SJSA1 (cell line): Measurements from ENCODE around the gene SEMA3D. TPM values are rescaled to one million over a fixed set of nuclear protein-coding genes. Genes with fewer than 3 reads are reported as not detected.

Experiments used
- DNase-seq, 2 experiments: peaks; one replicate each; pipeline ENCODE4 v3.0.0-alpha.2; 2015 to 2020; ENCODE audit warnings: low spot score in 2 of 2, low read depth in 1 of 2
- H3K27ac ChIP-seq: fragments of 250-450 bp; sonication (Bioruptor Pico); 2 replicates; pipeline ENCODE4 v1.5.1; 2020; ENCODE audit warnings: mild to moderate bottlenecking, moderate library complexity
- H3K27me3 ChIP-seq: fragments of 250-450 bp; sonication (Bioruptor Pico); replicated peaks from 2 replicates; pipeline ENCODE4 v1.5.1; 2020; ENCODE audit warnings: mild to moderate bottlenecking, moderate library complexity
- H3K36me3 ChIP-seq: fragments of 250-450 bp; sonication (Bioruptor Pico); 2 replicates; pipeline ENCODE4 v1.5.1; 2020; ENCODE audit warnings: mild to moderate bottlenecking
- H3K4me1 ChIP-seq: fragments of 250-450 bp; sonication (Bioruptor Pico); replicated peaks from 2 replicates; pipeline ENCODE4 v1.6.1; 2021; ENCODE audit warnings: mild to moderate bottlenecking
- H3K4me3 ChIP-seq: fragments of 250-450 bp; sonication (Bioruptor Pico); 2 replicates; pipeline ENCODE4 v1.5.1; 2020; ENCODE audit warnings: mild to moderate bottlenecking
- H3K9me3 ChIP-seq: fragments of 250-450 bp; sonication (Bioruptor Pico); replicated peaks from 2 replicates; pipeline ENCODE4 v1.5.1; 2020; ENCODE audit warnings: mild to moderate bottlenecking
- total RNA-seq: library from RNA; depleted of rRNA; stranded (reverse); fragments of >200 nt; shearing (Covaris generic); gene quantifications from 2 replicates; pipeline ENCODE4 v1.2.3, GENCODE V29; 2014

Gene SEMA3D
- total RNA-seq, 1 experiment from 2014 or later: 5.3 TPM

- H3K4me1 ChIP-seq: no peaks in the 10 kb centered on the region
- no peak for DNase-seq
- no peak overlapping the region for H3K27ac ChIP-seq
- no peaks in the 10 kb centered on the region for H3K36me3 ChIP-seq
- no peaks in the 10 kb centered on the region; the same call in 1 of the 2 replicates for H3K9me3 ChIP-seq
- no peak overlapping the region for H3K4me3 ChIP-seq
- H3K27me3 ChIP-seq: no peaks in the 10 kb centered on the region
Observed at GRCh38 chr7:85103357-85103756, 83.5 kb downstream of the SEMA3D start.

GRCh38 chr7:85102813-85103350 is 84.0 kb downstream of the SEMA3D start:
- Histone ChIP-seq H3K9me3 (no peaks in the 10 kb centered on the region; the same call in 1 of the 2 replicates), H3K4me3 (no peak overlapping the region), H3K36me3 (no peaks in the 10 kb centered on the region), H3K27me3 (no peaks in the 10 kb centered on the region), H3K4me1 (no peaks in the 10 kb centered on the region), H3K27ac (no peak overlapping the region)
- DNase-seq: no peak

GRCh38 chr7:85101347-85101746 is 85.5 kb downstream of the SEMA3D start:
- DNase-seq: no peak

GRCh38 chr7:85097844-85098243 is 89.0 kb downstream of the SEMA3D start:
- Histone ChIP-seq H3K4me3 (no peak overlapping the region), H3K9me3 (no peaks in the 10 kb centered on the region), H3K27me3 (no peaks in the 10 kb centered on the region), H3K4me1 (no peaks in the 10 kb centered on the region), H3K27ac (no peak overlapping the region), H3K36me3 (no peaks in the 10 kb centered on the region)
- no peak for DNase-seq

More at GRCh38 chr7:85101347-85101746, 85.5 kb downstream of the SEMA3D start:
- Histone ChIP-seq H3K27me3 (no peaks in the 10 kb centered on the region), H3K36me3 (no peaks in the 10 kb centered on the region), H3K27ac (no peak overlapping the region), H3K9me3 (no peaks in the 10 kb centered on the region; the same call in 1 of the 2 replicates), H3K4me3 (no peak overlapping the region), H3K4me1 (no peaks in the 10 kb centered on the region)

- Histone ChIP-seq H3K9me3 (no peaks in the 10 kb centered on the region), H3K4me1 (no peaks in the 10 kb centered on the region), H3K27me3 (no peaks in the 10 kb centered on the region), H3K36me3 (no peaks in the 10 kb centered on the region), H3K27ac (no peak overlapping the region), H3K4me3 (no peak overlapping the region)
- DNase-seq: no peak
Observed at GRCh38 chr7:85095806-85096205, 91.0 kb downstream of the SEMA3D start.

GRCh38 chr7:85095366-85095765 is 91.5 kb downstream of the SEMA3D start:
- H3K36me3 ChIP-seq: no peaks in the 10 kb centered on the region
- H3K27ac ChIP-seq: no peak overlapping the region
- no peak overlapping the region for H3K4me3 ChIP-seq
- no peaks in the 10 kb centered on the region for H3K9me3 ChIP-seq
- H3K27me3 ChIP-seq: no peaks in the 10 kb centered on the region
- H3K4me1 ChIP-seq: no peaks in the 10 kb centered on the region
- no peak for DNase-seq

GRCh38 chr7:85094046-85094725 is 92.7 kb downstream of the SEMA3D start:
- no peaks in the 10 kb centered on the region for H3K27me3 ChIP-seq
- no peaks in the 10 kb centered on the region for H3K36me3 ChIP-seq
- no peaks in the 10 kb centered on the region for H3K9me3 ChIP-seq
- H3K27ac ChIP-seq: no peak overlapping the region
- H3K4me1 ChIP-seq: no peaks in the 10 kb centered on the region
- no peak for DNase-seq
- no peak overlapping the region for H3K4me3 ChIP-seq

- Histone ChIP-seq H3K4me3 (no peak overlapping the region), H3K27me3 (no peaks in the 10 kb centered on the region), H3K4me1 (no peaks in the 10 kb centered on the region), H3K9me3 (no peaks in the 10 kb centered on the region), H3K27ac (no peak overlapping the region), H3K36me3 (no peaks in the 10 kb centered on the region)
- DNase-seq: no peak
Observed at GRCh38 chr7:85091565-85091928, 95.3 kb downstream of the SEMA3D start.

GRCh38 chr7:85090919-85091564 is 95.8 kb downstream of the SEMA3D start:
- Histone ChIP-seq H3K27me3 (no peaks in the 10 kb centered on the region), H3K9me3 (no peaks in the 10 kb centered on the region), H3K4me3 (no peak overlapping the region), H3K27ac (no peak overlapping the region), H3K4me1 (no peaks in the 10 kb centered on the region), H3K36me3 (no peaks in the 10 kb centered on the region)
- no peak for DNase-seq

- Histone ChIP-seq H3K36me3 (no peaks in the 10 kb centered on the region), H3K4me3 (no peak overlapping the region)
- DNase-seq: no peak
Observed at GRCh38 chr7:85090143-85090542, 96.7 kb downstream of the SEMA3D start.

GRCh38 chr7:85081846-85082245 is 105.0 kb downstream of the SEMA3D start:
- Histone ChIP-seq H3K4me1 (no peaks in the 10 kb centered on the region), H3K27ac (no peak overlapping the region), H3K9me3 (no peaks in the 10 kb centered on the region), H3K4me3 (no peak overlapping the region), H3K27me3 (no peaks in the 10 kb centered on the region), H3K36me3 (no peaks in the 10 kb centered on the region)
- DNase-seq: no peak

More at GRCh38 chr7:85090143-85090542, 96.7 kb downstream of the SEMA3D start:
- no peaks in the 10 kb centered on the region for H3K4me1 ChIP-seq
- no peaks in the 10 kb centered on the region for H3K9me3 ChIP-seq
- no peaks in the 10 kb centered on the region for H3K27me3 ChIP-seq
- H3K27ac ChIP-seq: no peak overlapping the region

GRCh38 chr7:85081392-85081791 is 105.5 kb downstream of the SEMA3D start:
- Histone ChIP-seq H3K27ac (no peak overlapping the region), H3K4me3 (no peak overlapping the region), H3K9me3 (no peaks in the 10 kb centered on the region), H3K27me3 (no peaks in the 10 kb centered on the region), H3K36me3 (no peaks in the 10 kb centered on the region), H3K4me1 (no peaks in the 10 kb centered on the region)
- DNase-seq: no peak

GRCh38 chr7:85079434-85079833 is 107.4 kb downstream of the SEMA3D start:
- no peak overlapping the region for H3K4me3 ChIP-seq
- H3K9me3 ChIP-seq: no peaks in the 10 kb centered on the region
- H3K27me3 ChIP-seq: no peaks in the 10 kb centered on the region
- H3K4me1 ChIP-seq: no peaks in the 10 kb centered on the region
- H3K27ac ChIP-seq: no peak overlapping the region
- H3K36me3 ChIP-seq: no peaks in the 10 kb centered on the region
- no peak for DNase-seq

GRCh38 chr7:85078181-85078580 is 108.7 kb downstream of the SEMA3D start:
- no peaks in the 10 kb centered on the region for H3K4me1 ChIP-seq
- no peaks in the 10 kb centered on the region for H3K27me3 ChIP-seq
- H3K9me3 ChIP-seq: no peaks in the 10 kb centered on the region
- DNase-seq: no peak
- no peaks in the 10 kb centered on the region for H3K36me3 ChIP-seq
- no peak overlapping the region for H3K27ac ChIP-seq
- no peak overlapping the region for H3K4me3 ChIP-seq
